Naive B cell (primary cell): ENCODE data around the gene FRY. TPM values are rescaled to one million over a fixed set of nuclear protein-coding genes. Genes with fewer than 3 reads are reported as not detected.

Source experiments
- ATAC-seq, 2 donors: fragments of 150-1000 bp; cut with Tn5 transposase; 2 replicates each; pipeline ENCODE4 v1.10.0; 2021; ENCODE audit warnings: low read depth in 2 of 2, mild to moderate bottlenecking in 2 of 2, moderate library complexity in 2 of 2
- DNase-seq: peaks from one replicate; pipeline ENCODE4 v3.0.0; 2022
- H3K27ac Mint-ChIP-seq, 6 donors: one replicate each; pipeline ENCODE4 v1.8.0; 2020 to 2022; ENCODE audit warnings: mild to moderate bottlenecking in 6 of 6, mixed read lengths in 6 of 6, moderate library complexity in 5 of 6, inconsistent platforms in 2 of 6
- H3K27me3 Mint-ChIP-seq, 3 donors: one replicate each; pipeline ENCODE4 v1.8.0; 2021 to 2022; ENCODE audit warnings: mixed read lengths in 3 of 3, mild to moderate bottlenecking in 1 of 3
- H3K36me3 Mint-ChIP-seq, 2 donors: one replicate each; pipeline ENCODE4 v1.8.0; 2020 to 2022; ENCODE audit warnings: mixed read lengths in 2 of 2, inconsistent platforms in 1 of 2, mild to moderate bottlenecking in 1 of 2
- H3K4me1 Mint-ChIP-seq, 3 donors: one replicate each; pipeline ENCODE4 v1.8.0; 2020 to 2022; ENCODE audit warnings: mixed read lengths in 3 of 3, inconsistent platforms in 1 of 3, mild to moderate bottlenecking in 1 of 3, moderate library complexity in 1 of 3
- H3K4me3 Mint-ChIP-seq, 8 donors: one replicate each; pipeline ENCODE4 v1.8.0; 2020 to 2022; ENCODE audit warnings: mild to moderate bottlenecking in 8 of 8, mixed read lengths in 8 of 8, moderate library complexity in 8 of 8, inconsistent platforms in 2 of 8
- H3K9me3 Mint-ChIP-seq, 7 donors: one replicate each; pipeline ENCODE4 v1.8.0; 2020 to 2022; ENCODE audit warnings: mixed read lengths in 7 of 7, mild to moderate bottlenecking in 5 of 7, inconsistent platforms in 2 of 7, moderate library complexity in 1 of 7
- polyA plus RNA-seq, 6 donors: library from polyadenylated mRNA; unstranded; fragments of 300-500 nt; fragmentation: Illumina TruSeq; gene quantifications; one replicate each; pipeline ENCODE4 v1.2.3, GENCODE V29; 2021; ENCODE audit warnings: low read depth in 6 of 6

Gene FRY
- polyA plus RNA-seq, 6 donors from 2014 or later: 0.33 to 1.4 (median 0.86) TPM

DNA sequence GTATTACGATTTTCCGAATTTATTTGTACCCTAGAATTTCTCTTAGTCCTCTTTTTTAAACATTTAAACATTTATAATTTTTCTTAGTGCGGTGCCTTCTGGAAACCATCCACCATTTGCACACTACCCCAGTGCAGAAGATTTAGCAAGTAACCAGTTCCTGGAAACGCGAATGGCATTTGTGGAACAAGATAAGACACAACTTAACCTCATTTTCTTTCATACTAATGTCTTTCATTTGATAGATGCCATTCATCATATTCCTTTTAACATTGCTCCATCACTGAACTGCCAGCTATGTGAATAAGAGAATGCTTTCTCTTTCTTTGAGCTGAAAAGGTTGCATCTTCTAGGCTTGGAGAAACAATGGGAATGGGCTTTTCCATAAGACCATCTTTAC, 6.8 kb downstream of the FRY start:
- Mint-ChIP-seq H3K4me3 (no peak overlapping the region), H3K36me3 (no peaks in the 10 kb centered on the region), H3K4me1 (peaks cover 7 to 15% (median 13%) of the 10 kb centered on the region in 3 donors), H3K27me3 (peaks cover 0 to 12% (median 5%) of the 10 kb centered on the region in 3 donors), H3K27ac (no peak overlapping the region), H3K9me3 (no peaks in the 10 kb centered on the region)
- ATAC-seq (no peak), DNase-seq (no peak)

DNA sequence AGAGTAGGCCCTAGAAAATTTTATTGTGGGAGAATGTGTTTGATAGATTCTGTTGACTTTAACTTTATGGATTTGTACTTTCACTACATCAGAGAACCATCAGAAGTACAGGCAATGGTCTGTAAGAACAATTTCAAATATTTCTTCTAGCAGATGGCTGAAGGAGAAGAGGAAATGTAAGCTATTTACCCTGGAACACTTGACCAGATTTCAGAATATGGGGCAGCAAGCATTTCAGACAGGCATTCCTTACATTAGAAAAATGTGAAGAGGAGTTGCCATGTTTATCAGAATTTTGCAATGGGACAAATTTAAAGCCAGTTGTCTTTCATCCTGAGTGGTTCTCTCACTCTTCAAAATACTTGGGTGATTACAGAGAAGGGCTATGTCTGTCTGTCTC, 7.5 kb downstream of the FRY start:
- Mint-ChIP-seq H3K9me3 (no peaks in the 10 kb centered on the region), H3K4me3 (no peak overlapping the region), H3K4me1 (peaks cover 7 to 15% (median 13%) of the 10 kb centered on the region in 3 donors), H3K36me3 (no peaks in the 10 kb centered on the region), H3K27me3 (peaks cover 0 to 11% (median 5%) of the 10 kb centered on the region in 3 donors), H3K27ac (no peak overlapping the region)
- DNase-seq: no peak
- ATAC-seq: no peak

DNA sequence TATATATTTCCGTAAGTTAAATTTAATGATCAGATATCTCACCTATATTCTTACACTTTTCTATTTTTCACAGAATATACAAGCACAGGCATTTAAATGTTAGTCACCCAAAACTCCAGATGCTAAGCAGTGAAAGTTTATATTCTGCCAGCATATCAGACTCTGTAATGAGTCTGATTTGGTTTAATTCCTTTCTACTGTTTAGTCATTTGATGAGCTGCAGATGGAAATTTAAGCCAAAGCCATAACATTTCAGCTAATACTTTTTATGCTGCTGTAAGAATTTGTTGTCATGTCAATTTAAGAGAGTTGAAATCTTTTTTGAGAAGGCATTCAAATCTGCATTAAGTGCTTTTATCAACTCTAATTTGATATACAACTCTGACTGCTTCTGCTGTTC, 8.0 kb downstream of the FRY start:
- H3K9me3 Mint-ChIP-seq: no peaks in the 10 kb centered on the region
- peaks cover 7 to 15% (median 13%) of the 10 kb centered on the region in 3 donors for H3K4me1 Mint-ChIP-seq
- no peaks in the 10 kb centered on the region for H3K36me3 Mint-ChIP-seq
- ATAC-seq (no peak), DNase-seq (no peak)
- peaks cover 0 to 7% (median 3%) of the 10 kb centered on the region in 3 donors for H3K27me3 Mint-ChIP-seq
- H3K27ac Mint-ChIP-seq: no peak overlapping the region
- H3K4me3 Mint-ChIP-seq: no peak overlapping the region

DNA sequence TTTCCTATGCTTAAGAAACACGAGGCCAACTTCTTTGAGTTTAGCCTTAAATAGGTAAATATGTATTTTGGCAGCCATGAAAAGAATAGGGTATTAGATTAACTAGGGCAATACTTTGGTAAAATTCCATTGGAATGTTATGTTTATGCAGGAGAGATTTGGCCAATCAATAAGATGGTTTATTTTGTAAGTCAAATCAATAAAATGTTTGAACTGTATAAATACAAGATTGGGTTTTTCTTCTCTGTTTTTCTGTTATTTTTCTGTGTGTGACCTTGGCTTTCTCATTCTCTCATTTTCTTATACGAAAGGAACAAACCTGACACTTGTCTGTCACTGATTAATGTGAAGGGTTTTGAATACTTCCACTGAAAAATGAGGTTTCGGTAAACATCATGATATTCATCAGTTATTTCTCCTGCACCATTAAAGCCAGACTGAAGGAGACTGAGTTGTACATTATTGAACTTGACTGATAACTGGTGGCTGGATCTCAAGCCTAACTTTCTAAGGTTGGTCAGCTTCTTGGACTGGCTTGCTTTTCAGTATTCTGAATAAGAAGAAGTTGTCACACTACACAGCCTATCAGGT, 8.6 kb downstream of the FRY start:
- Mint-ChIP-seq H3K4me3 (no peak overlapping the region), H3K36me3 (no peaks in the 10 kb centered on the region), H3K4me1 (peaks cover 7 to 15% (median 13%) of the 10 kb centered on the region in 3 donors), H3K27ac (no peak overlapping the region), H3K9me3 (no peaks in the 10 kb centered on the region), H3K27me3 (peaks cover 0 to under 1% (median 0%) of the 10 kb centered on the region in 3 donors)
- DNase-seq (no peak), ATAC-seq (no peak)

DNA sequence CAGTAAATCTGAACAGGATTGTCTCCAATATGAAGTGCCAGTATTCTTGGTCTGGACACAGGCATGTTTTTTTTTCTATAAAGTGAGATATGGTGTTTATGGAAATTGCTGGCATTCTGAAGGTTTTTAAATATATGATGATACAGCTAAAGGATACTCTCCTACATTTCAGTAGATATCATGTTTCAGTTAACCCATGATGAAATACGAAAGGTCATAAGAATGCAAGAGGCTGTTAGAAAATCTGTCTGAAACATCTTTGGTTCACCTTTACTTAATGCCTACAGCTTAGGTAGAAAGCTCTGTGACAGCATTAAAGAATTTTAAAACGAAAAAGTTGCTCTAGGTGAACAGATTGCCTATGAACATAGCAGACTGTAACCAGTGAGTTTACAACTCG, 9.1 kb downstream of the FRY start:
- H3K36me3 Mint-ChIP-seq: no peaks in the 10 kb centered on the region
- H3K27me3 Mint-ChIP-seq: no peaks in the 10 kb centered on the region
- H3K27ac Mint-ChIP-seq: peak overlapping the region in 1 of 6 donors; percentile 39
- DNase-seq (no peak), ATAC-seq (no peak)
- no peak overlapping the region for H3K4me3 Mint-ChIP-seq
- H3K9me3 Mint-ChIP-seq: no peaks in the 10 kb centered on the region
- H3K4me1 Mint-ChIP-seq: peaks cover 7 to 15% (median 13%) of the 10 kb centered on the region in 3 donors

DNA sequence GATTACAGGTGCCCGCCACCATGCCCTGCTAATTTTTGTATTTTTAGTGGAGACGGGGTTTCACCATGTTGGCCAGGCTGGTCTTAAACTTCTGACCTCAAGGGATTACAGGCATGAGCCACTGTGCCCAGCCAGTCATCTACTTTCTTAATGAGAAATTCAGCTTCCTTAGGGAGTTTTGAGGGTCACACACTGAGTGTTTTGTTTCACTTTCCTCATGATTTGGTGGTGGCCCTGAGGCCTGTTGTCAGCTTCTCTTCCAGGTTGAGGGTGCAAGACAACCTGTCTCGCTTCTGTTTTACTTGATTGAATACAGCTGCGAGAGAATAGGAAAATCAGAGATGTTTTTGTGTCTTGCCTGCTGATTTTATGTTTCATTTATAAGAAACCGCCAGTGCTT, 9.9 kb downstream of the FRY start:
- Mint-ChIP-seq H3K4me3 (no peak overlapping the region), H3K27ac (peak overlapping the region in 1 of 6 donors; percentile 15), H3K27me3 (no peaks in the 10 kb centered on the region), H3K36me3 (no peaks in the 10 kb centered on the region), H3K4me1 (peaks cover 10 to 12% (median 12%) of the 10 kb centered on the region in 3 donors), H3K9me3 (no peaks in the 10 kb centered on the region)
- DNase-seq: no peak
- ATAC-seq: peak; percentile 27 to 32

DNA sequence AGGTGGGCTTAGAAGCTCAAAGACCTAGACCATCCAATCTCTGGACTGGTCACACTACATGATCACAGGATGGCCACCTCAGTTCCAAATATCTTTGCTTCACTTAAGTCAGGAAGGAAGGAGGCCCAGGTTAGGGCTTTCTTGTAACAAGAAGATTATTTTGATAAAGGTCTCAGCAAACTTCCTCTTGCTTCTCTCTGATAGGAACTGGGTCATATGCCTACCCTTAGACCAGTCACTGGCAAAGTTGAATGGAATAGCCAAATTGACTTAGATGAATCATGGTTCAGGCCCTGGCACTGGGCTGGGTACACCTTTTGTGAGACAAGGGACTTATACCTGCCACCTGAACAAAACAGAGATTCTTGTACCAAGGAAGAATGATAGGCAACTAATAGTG, 11.0 kb downstream of the FRY start:
- Mint-ChIP-seq H3K27me3 (no peaks in the 10 kb centered on the region), H3K4me1 (peaks cover 4 to 12% (median 9%) of the 10 kb centered on the region in 3 donors), H3K27ac (no peak overlapping the region), H3K36me3 (no peaks in the 10 kb centered on the region), H3K9me3 (no peaks in the 10 kb centered on the region), H3K4me3 (peak overlapping the region in 1 of 8 donors; percentile 70)
- no peak for DNase-seq
- no peak for ATAC-seq

DNA sequence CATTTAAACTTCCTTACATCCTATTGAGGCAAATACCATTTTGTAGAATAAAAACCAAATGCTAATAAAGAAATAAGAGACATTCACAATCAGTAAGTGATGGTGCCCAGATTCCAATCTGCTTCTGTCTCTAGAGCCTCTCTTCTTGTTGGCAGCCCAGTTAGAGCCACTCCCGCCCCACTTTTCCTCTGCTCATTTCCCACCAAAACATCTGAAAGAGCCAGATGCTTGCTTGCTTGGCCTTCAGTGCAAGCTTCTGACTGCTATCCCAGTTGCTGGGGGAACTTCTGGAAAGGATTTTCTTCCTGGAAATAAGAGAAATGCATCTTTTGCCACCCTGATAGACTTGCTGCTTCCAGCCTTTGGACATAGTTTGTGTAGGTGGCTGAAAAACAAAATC, 12.9 kb downstream of the FRY start:
- Mint-ChIP-seq H3K9me3 (peaks cover 0 to 5% (median 0%) of the 10 kb centered on the region in 7 donors), H3K4me3 (no peak overlapping the region), H3K36me3 (no peaks in the 10 kb centered on the region), H3K27ac (no peak overlapping the region), H3K27me3 (no peaks in the 10 kb centered on the region), H3K4me1 (peaks cover 16 to 24% (median 24%) of the 10 kb centered on the region in 3 donors)
- ATAC-seq (no peak), DNase-seq (no peak)

DNA sequence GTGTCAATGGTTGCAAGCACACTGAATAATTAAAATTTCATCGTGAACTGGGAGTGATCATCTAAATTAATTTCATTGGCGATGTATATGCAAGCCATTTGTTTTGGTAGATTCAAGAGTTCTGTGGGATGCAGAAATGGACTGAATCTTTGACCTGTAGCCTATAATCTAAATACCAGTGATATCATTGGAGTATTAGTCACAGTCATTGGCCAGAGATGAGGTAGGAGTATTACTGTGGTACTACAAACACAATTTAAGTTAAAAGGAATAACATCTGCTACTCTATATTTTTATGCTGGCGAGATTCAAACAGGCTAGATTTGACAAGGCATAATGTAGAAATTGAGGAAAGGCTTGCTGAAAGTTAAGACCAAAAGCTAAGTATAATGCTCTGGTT, 14.0 kb downstream of the FRY start:
- H3K4me1 Mint-ChIP-seq: peaks cover 16 to 24% (median 24%) of the 10 kb centered on the region in 3 donors
- peaks cover 0 to 5% (median 0%) of the 10 kb centered on the region in 7 donors for H3K9me3 Mint-ChIP-seq
- DNase-seq (no peak), ATAC-seq (no peak)
- H3K4me3 Mint-ChIP-seq: no peak overlapping the region
- no peak overlapping the region for H3K27ac Mint-ChIP-seq
- no peaks in the 10 kb centered on the region for H3K36me3 Mint-ChIP-seq
- H3K27me3 Mint-ChIP-seq: no peaks in the 10 kb centered on the region

DNA sequence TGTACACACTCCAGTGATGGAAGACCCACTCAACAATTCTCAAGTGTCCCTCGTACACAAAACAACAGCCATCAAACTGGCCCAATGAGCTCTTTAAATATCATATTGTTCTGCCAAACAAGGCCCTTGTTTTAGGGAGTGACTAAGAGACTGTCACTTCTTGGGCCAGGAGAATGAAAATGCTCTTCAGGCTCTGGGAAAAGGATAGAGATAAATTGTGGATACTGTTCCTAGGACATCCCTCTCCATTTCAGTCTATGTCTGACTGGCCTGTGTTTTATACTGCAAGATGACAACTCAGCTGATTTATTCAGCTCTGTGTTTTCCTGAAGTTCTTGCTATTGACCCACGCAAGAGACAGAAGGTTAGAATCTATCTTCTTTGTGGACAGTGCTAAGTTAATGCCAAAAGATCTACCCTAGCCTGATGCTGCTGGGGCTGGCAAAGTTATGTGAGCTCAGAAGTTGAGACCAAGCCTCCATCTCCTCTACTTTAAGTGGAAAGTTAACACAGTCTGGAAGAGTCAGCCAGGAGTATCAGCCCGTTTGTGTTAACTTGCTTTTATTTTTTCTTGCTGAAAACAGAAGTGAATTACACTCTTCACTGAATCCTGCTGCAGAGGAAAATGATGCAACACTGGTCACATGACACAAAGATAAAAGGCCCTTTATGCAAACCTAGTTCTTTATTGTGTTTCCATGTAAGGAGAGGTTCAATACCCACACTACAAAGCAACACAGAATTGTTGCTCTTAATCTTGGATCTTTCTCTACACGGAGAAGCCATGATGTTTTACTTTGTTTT, 14.6 kb downstream of the FRY start:
- ATAC-seq (peak; percentile 59 to 79), DNase-seq (peak; percentile 10)
- Mint-ChIP-seq H3K4me3 (peak overlapping the region in 3 of 8 donors; percentile 6 to 62 (median 21)), H3K27ac (peak overlapping the region in 2 of 6 donors; percentile 2 to 10), H3K36me3 (no peaks in the 10 kb centered on the region), H3K27me3 (no peaks in the 10 kb centered on the region), H3K4me1 (peaks cover 16 to 24% (median 24%) of the 10 kb centered on the region in 3 donors), H3K9me3 (peaks cover 0 to 5% (median 0%) of the 10 kb centered on the region in 7 donors)

DNA sequence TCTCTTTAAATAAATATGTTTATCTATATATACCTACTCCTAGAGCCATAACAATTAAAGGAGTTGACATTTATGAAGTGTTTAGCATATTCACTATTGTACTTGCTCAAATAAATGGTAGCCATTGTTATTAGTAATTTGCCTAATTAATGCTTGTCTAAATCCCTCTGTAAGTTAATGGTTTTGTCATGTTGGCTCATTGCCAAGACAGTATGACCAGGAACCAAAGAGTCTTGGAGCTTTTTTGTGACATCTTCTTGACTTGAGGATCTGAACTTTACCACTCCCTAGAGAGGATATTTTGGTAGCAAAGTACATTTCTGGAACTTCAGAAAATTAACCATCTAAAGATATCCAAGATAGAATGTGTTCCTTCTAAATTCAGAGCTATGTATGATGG, 15.5 kb downstream of the FRY start:
- no peaks in the 10 kb centered on the region for H3K27me3 Mint-ChIP-seq
- DNase-seq: no peak
- H3K9me3 Mint-ChIP-seq: peaks cover 0 to 5% (median 0%) of the 10 kb centered on the region in 7 donors
- H3K27ac Mint-ChIP-seq: no peak overlapping the region
- no peak overlapping the region for H3K4me3 Mint-ChIP-seq
- H3K4me1 Mint-ChIP-seq: peaks cover 16 to 24% (median 24%) of the 10 kb centered on the region in 3 donors
- no peaks in the 10 kb centered on the region for H3K36me3 Mint-ChIP-seq
- ATAC-seq: no peak

DNA sequence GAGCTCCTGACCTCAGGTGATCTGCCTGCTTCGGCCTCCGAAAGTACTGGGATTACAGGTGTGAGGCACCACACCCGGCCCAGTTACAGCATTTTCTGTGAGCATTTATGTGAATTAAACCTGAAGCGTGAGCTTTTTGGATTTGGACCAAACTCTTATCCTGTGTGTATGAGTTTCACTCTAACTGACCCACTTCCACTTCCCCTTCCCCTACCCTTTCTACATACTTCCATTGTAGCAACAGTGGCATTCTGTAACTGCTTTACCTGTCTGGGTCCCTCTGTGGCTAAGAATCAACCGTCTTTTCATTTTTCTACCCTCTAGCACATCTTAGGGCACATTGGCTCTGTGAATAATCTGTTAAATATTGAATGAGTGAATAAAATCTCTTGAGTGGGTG, 16.2 kb downstream of the FRY start:
- DNase-seq: no peak
- H3K27ac Mint-ChIP-seq: no peak overlapping the region

DNA sequence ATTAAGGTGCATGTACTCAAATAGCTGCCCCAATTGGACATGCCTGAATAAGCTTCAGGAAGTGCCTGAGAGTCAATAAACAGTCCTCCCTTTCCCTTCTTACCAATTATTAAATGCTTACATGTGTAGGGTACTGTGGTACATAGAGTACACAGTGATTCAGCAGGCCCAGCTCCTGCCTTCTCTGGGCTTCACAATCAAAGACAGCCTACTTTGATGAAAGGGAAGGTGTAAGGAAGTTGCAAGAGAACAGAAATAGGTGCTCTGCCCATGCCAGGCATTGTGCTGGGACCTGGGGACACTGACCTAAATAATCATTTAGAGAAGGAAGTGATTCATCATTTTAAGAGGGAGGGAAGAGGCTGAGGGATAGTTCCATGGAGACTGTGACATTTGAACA, 17.2 kb downstream of the FRY start:
- Mint-ChIP-seq H3K36me3 (no peaks in the 10 kb centered on the region), H3K27me3 (no peaks in the 10 kb centered on the region), H3K4me3 (no peak overlapping the region), H3K9me3 (peaks cover 0 to 5% (median 0%) of the 10 kb centered on the region in 7 donors), H3K27ac (peak overlapping the region in 1 of 6 donors; percentile 10), H3K4me1 (peaks cover 16 to 24% (median 21%) of the 10 kb centered on the region in 3 donors)
- no peak for DNase-seq
- ATAC-seq: no peak

More for the DNA sequence above, 16.2 kb downstream of the FRY start:
- Mint-ChIP-seq H3K36me3 (no peaks in the 10 kb centered on the region), H3K4me1 (peaks cover 16 to 24% (median 21%) of the 10 kb centered on the region in 3 donors), H3K27me3 (no peaks in the 10 kb centered on the region), H3K4me3 (no peak overlapping the region), H3K9me3 (peaks cover 0 to 5% (median 0%) of the 10 kb centered on the region in 7 donors)
- ATAC-seq: peak in 1 of 2 donors; percentile 40

DNA sequence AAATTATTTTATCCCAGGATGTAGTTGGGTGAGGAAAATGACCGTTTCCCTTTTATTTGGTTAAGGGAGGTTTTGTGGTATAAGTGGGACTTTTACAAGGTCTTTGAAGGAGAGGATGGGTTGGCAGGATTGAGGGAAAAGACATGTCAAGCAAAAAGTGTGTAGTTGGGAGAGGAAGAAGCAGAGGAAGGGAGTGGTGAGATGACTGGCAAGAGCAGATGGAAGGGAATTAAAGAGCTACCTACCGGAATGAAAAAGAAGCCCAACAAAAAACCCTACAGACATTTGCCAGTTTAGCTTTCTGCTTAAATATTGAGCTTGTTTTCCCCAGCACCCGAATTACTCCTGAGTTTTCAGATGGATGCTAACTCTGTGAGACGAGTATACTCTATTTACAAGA, 19.6 kb downstream of the FRY start:
- ATAC-seq: no peak
- peaks cover 16 to 22% (median 20%) of the 10 kb centered on the region in 3 donors for H3K4me1 Mint-ChIP-seq
- peaks cover 0 to 5% (median 0%) of the 10 kb centered on the region in 7 donors for H3K9me3 Mint-ChIP-seq
- no peak overlapping the region for H3K27ac Mint-ChIP-seq
- no peaks in the 10 kb centered on the region for H3K27me3 Mint-ChIP-seq
- DNase-seq: no peak
- H3K36me3 Mint-ChIP-seq: no peaks in the 10 kb centered on the region
- H3K4me3 Mint-ChIP-seq: no peak overlapping the region
